K562 (cell line): ENCODE data around the gene ALKBH2. TPM values are rescaled to one million over a fixed set of nuclear protein-coding genes. Genes with fewer than 3 reads are reported as not detected.
A peak's percentile ranks its signal among the peaks of the same experiment; 100 is the strongest.

Experiments used
- CSDE1 ChIP-seq, 2 experiments: fragments of 450-650 bp; IDR thresholded peaks; 2 replicates each; pipeline ENCODE4 v1.6.1; 2016; ENCODE audit warnings: mild to moderate bottlenecking in 1 of 2
- HNRNPH1 ChIP-seq: fragments of 200-400 bp; formaldehyde crosslinking; optimal IDR thresholded peaks from 2 replicates; pipeline ENCODE3; 2017; ENCODE audit warnings: low read depth, mild to moderate bottlenecking, low read length, moderate library complexity
- PPARD ChIP-seq: fragments of 250-450 bp; sonication (Bioruptor Pico); IDR thresholded peaks from 2 replicates; pipeline ENCODE4 v1.8.0; 2022; ENCODE audit warnings: inconsistent platforms, mild to moderate bottlenecking, moderate library complexity
- SP2 ChIP-seq: IDR thresholded peaks from 2 replicates; pipeline ENCODE4 v1.6.1; 2011; ENCODE audit warnings: mild to moderate bottlenecking, low read depth, low read length, moderate library complexity; ENCODE audit not compliant: poor library complexity, severe bottlenecking; ENCODE audit errors: extremely low read depth
- TAL1 ChIP-seq: fragments of 450-650 bp; IDR thresholded peaks from 2 replicates; pipeline ENCODE4 v1.6.1; 2016; ENCODE audit warnings: mild to moderate bottlenecking
- TBL1XR1 ChIP-seq, 2 experiments: IDR thresholded peaks; 2 replicates each; pipeline ENCODE4 v1.6.1; 2012; ENCODE audit warnings: improper control_type of control experiment in 2 of 2, low read length in 2 of 2, mild to moderate bottlenecking in 1 of 2
- ZKSCAN1 ChIP-seq: fragments of 150-350 bp; IDR thresholded peaks from 2 replicates; pipeline ENCODE4 v1.6.1; 2016; ENCODE audit warnings: low read depth, low read length
- ZKSCAN3 ChIP-seq: fragments of 250-450 bp; sonication (Bioruptor Pico); IDR thresholded peaks from 2 replicates; pipeline ENCODE4 v1.4.0; 2020
- ZNF79 ChIP-seq: fragments of 250-450 bp; sonication (Bioruptor Pico); IDR thresholded peaks from 2 replicates; pipeline ENCODE4 v1.4.0; 2020; ENCODE audit warnings: low read depth, mild to moderate bottlenecking, moderate library complexity
- polyA plus RNA-seq, 8 experiments: library from polyadenylated mRNA; depleted of rRNA in 4 of 8; stranded (reverse) in 5 of 8; unstranded in 3 of 8; fragments of >200 nt; fragmentation: Nextera tagmentation in 2 of 8; fragmentation: Illumina TruSeq in 1 of 8; extraction: Ambion mirVana in 2 of 8; extraction: Trizol in 1 of 8; gene quantifications; 2 replicates each; pipeline versions ENCODE4 v1.2.1 to v1.2.3, GENCODE V29; 2011 to 2014; ENCODE audit warnings: inconsistent platforms in 1 of 8, missing spikeins in 1 of 8
- total RNA-seq, 7 experiments: library from RNA; depleted of rRNA in 6 of 7; stranded (reverse); fragments of >200 nt in 6 of 7; fragmentation: Illumina TruSeq in 2 of 7; extraction: Trizol in 2 of 7; gene quantifications; 2 replicates each; pipeline versions ENCODE4 v1.2.1 to v1.2.3, GENCODE V29; 2011 to 2021; ENCODE audit warnings: low replicate concordance in 1 of 7
- TF ChIP-seq, protein P1 (sequence below): sonication (generic); formaldehyde crosslinking; IDR thresholded peaks from 2 replicates; pipeline ENCODE4 v1.8.0; 2022; ENCODE audit warnings: missing genetic modification reagents, mild to moderate bottlenecking, borderline replicate concordance
- TF ChIP-seq, protein P2 (sequence below): sonication (generic); formaldehyde crosslinking; IDR thresholded peaks from 2 replicates; pipeline ENCODE4 v1.8.0; 2022; ENCODE audit warnings: missing genetic modification reagents, mild to moderate bottlenecking, moderate library complexity, borderline replicate concordance
- TF ChIP-seq, protein P3 (sequence below): fragments of 250-450 bp; sonication (Bioruptor Pico); IDR thresholded peaks from 2 replicates; pipeline ENCODE4 v1.6.1; 2021; ENCODE audit warnings: mild to moderate bottlenecking
- TF ChIP-seq, protein P4 (sequence below): fragments of 450-650 bp; IDR thresholded peaks from 2 replicates; pipeline ENCODE4 v1.6.1; 2016; ENCODE audit warnings: low read depth

The ALKBH2 gene
- total and polyA plus RNA-seq, 9 of the 15 experiments (the other 6 are each of a cell fraction or from before 2014, with no cell fraction given) = 5.9 to 56.1 (median 41.9) TPM

DNA sequence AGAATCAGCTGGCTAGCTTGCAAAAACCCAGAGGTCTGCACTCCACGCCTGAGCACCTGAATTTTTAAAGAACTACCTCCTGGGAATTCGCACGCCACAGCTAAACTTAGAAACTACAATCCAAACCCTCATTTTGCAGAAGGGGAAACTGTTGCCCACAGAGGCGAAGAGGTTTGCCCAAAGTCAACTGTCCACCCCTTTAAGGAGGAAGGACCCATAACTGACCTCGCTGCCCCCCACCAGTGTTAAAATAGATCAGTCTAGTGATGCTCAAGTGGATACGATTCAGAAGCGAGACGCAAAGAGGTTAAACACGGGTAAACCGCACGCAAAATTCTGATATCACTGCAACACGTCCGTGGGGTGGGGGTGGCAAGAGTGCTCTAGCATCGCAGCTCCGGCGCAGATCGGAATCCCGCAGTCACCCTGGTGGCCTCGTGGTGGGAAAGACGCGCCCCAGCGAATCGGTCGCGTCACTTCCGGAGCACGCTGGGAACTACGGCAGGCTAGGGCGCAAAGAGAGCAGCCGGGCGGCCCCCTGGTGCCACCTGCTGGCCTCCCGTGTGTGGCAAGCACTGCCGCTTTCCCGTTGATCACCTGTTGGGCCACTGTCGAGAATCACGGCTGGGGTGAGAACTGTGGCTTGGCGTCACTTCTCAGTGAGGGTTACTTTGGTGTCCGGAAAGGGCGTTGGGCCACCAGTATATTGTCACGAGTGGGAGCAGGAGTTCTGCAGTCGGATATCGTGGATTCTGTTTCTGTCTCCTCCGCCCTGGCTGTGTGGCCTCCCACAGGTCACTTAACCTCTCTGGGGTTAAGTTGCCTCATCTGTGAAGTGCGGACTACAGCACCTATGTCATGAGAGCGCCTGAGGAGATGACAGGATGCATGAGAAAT, at the start of gene ALKBH2 (continued):
- TF ChIP-seq, protein P1, sequence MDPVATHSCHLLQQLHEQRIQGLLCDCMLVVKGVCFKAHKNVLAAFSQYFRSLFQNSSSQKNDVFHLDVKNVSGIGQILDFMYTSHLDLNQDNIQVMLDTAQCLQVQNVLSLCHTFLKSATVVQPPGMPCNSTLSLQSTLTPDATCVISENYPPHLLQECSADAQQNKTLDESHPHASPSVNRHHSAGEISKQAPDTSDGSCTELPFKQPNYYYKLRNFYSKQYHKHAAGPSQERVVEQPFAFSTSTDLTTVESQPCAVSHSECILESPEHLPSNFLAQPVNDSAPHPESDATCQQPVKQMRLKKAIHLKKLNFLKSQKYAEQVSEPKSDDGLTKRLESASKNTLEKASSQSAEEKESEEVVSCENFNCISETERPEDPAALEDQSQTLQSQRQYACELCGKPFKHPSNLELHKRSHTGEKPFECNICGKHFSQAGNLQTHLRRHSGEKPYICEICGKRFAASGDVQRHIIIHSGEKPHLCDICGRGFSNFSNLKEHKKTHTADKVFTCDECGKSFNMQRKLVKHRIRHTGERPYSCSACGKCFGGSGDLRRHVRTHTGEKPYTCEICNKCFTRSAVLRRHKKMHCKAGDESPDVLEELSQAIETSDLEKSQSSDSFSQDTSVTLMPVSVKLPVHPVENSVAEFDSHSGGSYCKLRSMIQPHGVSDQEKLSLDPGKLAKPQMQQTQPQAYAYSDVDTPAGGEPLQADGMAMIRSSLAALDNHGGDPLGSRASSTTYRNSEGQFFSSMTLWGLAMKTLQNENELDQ (CRISPR knock-in tag) = no peak
- TF ChIP-seq TBL1XR1 (IDR thresholded peaks at IDR 0.05; ENCODE audit: low read length in 2 of 2) = 0 out of 4 replicates have a peak, but pooled peaks have one; percentile 53 to 54
- TF ChIP-seq PPARD (CRISPR knock-in tag) = no peak
- TF ChIP-seq ZKSCAN1 = peak; percentile 67; the same call in 1 of the 2 replicates
- TF ChIP-seq, protein P2, sequence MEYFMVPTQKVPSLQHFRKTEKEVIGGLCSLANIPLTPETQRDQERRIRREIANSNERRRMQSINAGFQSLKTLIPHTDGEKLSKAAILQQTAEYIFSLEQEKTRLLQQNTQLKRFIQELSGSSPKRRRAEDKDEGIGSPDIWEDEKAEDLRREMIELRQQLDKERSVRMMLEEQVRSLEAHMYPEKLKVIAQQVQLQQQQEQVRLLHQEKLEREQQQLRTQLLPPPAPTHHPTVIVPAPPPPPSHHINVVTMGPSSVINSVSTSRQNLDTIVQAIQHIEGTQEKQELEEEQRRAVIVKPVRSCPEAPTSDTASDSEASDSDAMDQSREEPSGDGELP (CRISPR knock-in tag) = peak; percentile 97
- no peak for TF ChIP-seq TAL1
- TF ChIP-seq ZKSCAN3 (CRISPR knock-in tag) = no peak
- TF ChIP-seq HNRNPH1 = no peak
- TF ChIP-seq, protein P3, sequence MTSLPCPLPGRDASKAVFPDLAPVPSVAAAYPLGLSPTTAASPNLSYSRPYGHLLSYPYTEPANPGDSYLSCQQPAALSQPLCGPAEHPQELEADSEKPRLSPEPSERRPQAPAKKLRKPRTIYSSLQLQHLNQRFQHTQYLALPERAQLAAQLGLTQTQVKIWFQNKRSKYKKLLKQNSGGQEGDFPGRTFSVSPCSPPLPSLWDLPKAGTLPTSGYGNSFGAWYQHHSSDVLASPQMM (CRISPR knock-in tag) = no peak
- no peak for TF ChIP-seq ZNF79
- TF ChIP-seq, protein P4, sequence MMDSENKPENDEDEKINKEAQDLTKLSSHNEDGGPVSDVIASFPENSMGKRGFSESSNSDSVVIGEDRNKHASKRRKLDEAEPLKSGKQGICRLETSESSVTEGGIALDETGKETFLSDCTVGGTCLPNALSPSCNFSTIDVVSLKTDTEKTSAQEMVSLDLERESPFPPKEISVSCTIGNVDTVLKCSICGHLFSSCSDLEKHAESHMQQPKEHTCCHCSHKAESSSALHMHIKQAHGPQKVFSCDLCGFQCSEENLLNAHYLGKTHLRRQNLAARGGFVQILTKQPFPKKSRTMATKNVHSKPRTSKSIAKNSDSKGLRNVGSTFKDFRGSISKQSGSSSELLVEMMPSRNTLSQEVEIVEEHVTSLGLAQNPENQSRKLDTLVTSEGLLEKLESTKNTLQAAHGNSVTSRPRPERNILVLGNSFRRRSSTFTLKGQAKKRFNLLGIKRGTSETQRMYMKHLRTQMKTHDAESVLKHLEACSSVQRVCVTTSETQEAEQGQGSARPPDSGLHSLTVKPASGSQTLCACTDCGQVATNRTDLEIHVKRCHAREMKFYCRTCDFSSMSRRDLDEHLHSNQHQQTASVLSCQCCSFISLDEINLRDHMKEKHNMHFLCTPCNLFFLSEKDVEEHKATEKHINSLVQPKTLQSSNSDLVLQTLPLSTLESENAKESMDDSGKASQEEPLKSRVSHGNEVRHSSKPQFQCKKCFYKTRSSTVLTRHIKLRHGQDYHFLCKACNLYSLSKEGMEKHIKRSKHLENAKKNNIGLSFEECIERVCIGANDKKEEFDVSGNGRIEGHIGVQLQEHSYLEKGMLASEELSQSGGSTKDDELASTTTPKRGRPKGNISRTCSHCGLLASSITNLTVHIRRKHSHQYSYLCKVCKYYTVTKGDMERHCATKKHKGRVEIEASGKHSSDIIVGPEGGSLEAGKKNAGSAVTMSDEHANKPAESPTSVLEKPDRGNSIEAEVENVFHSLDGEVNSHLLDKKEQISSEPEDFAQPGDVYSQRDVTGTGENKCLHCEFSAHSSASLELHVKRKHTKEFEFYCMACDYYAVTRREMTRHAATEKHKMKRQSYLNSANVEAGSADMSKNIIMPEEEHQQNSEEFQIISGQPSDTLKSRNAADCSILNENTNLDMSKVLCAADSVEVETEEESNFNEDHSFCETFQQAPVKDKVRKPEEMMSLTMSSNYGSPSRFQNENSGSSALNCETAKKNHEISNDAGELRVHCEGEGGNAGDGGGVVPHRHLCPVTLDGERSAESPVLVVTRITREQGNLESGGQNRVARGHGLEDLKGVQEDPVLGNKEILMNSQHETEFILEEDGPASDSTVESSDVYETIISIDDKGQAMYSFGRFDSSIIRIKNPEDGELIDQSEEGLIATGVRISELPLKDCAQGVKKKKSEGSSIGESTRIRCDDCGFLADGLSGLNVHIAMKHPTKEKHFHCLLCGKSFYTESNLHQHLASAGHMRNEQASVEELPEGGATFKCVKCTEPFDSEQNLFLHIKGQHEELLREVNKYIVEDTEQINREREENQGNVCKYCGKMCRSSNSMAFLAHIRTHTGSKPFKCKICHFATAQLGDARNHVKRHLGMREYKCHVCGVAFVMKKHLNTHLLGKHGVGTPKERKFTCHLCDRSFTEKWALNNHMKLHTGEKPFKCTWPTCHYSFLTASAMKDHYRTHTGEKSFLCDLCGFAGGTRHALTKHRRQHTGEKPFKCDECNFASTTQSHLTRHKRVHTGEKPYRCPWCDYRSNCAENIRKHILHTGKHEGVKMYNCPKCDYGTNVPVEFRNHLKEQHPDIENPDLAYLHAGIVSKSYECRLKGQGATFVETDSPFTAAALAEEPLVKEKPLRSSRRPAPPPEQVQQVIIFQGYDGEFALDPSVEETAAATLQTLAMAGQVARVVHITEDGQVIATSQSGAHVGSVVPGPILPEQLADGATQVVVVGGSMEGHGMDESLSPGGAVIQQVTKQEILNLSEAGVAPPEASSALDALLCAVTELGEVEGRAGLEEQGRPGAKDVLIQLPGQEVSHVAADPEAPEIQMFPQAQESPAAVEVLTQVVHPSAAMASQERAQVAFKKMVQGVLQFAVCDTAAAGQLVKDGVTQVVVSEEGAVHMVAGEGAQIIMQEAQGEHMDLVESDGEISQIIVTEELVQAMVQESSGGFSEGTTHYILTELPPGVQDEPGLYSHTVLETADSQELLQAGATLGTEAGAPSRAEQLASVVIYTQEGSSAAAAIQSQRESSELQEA = peak; percentile 64
- no peak for TF ChIP-seq SP2
- 0 out of 4 replicates have a peak, but pooled peaks of 1 of the 2 experiments have one; percentile 50 for TF ChIP-seq CSDE1 (IDR thresholded peaks at IDR 0.05)
